ENCODE measurements around the gene VAPB.

Gene VAPB

GRCh38 chr20:58378704-58379103 is 10.3 kb upstream of the VAPB start:
- no peak for DNase-seq (ENCODE audit: low read depth)

DNA sequence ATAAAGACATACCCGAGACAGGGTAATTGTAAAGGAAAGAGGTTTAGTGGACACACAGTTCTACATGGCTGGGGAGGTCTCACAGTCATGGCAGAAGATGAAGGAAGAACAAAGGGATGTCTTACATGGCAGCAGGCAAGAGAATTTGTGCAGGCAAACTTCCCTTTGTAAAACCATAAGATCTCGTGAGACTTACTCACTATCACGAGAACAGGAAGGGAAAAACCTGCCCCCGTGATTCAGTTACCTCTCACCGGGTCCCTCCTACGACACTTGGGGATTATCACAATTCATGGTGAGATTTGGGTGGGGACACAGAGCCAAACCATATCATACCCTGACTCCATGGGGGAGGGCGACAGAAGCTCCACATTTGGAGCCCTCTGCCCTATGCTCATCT is 7.4 kb upstream of the VAPB start:
- DNase-seq (ENCODE audit: low read depth), result no peak

- DNase-seq (ENCODE audit: low read depth), result no peak
Measured at GRCh38 chr20:58382096-58382495, 6.9 kb upstream of the VAPB start.

DNA sequence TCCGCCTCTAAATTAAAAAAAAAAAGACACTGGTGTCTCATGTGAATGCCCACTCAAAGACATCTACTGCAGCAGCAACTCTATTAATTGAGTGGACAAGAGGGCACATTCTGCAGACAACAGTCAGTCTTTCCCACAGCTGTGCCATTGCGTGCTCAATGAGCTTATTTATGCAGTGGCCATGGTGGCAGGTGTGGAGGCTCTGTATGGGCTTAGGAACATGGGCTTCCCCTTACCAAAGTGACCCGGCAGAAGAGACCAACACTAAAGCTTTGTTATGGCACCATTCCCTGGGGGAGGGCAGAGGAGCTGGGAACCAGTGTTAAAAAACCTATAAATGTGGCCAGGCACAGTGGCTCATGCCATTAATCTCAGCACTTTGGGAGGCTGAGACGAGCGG is 4.2 kb upstream of the VAPB start:
- no peak for DNase-seq (ENCODE audit: low read depth)

DNA sequence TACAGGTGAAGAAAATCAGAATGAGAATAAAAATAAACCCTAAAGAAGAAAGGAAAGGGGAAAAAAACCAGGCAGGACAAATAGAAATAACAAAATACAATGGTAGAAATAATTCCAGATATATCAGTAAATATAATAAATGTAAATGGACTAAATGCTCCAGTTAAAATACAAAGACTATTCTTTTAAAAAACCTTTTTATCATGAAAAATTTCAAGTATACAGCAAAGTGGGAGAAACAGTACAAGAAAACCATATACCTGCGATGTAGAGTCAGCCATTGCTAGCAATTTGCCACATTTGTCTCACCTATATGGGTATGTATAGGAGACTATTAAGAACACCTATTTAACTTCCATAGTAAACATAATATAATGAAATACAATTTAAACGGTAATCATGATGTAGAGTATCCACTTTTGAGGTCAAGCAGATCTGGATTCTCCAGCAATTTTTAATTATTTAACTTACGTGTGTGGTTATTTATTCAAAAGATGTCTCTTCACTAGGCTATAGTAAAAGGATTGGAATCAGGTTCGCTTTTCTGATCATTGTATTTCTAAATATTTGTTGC is 914 bp upstream of the VAPB start:
- no peak for DNase-seq (ENCODE audit: low read depth)

- DNase-seq (ENCODE audit: low read depth), result peak; percentile 43
Measured at GRCh38 chr20:58389324-58389967, 417 bp downstream of the VAPB start.

- no peak for DNase-seq (ENCODE audit: low read depth)
Measured at GRCh38 chr20:58389968-58390658, 1.1 kb downstream of the VAPB start.

DNA sequence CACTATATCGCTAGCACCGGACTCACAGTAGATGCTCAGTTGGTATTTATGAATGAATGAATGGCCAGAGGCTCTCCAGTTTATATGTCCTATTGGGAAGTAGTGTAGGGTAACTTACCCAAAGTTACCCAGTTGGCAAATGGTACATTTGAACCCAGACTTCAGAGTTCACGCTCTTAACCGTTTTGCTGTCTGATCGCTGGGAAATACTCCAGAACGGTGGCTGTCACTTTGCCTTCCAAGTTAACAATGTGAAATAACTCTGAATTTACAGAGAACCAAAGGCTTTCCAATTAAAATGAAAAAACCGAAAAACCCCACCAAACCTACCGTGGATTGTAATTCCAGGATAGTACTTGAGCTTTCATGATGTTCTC is 1.6 kb downstream of the VAPB start:
- DNase-seq (ENCODE audit: low read depth), result no peak

DNA sequence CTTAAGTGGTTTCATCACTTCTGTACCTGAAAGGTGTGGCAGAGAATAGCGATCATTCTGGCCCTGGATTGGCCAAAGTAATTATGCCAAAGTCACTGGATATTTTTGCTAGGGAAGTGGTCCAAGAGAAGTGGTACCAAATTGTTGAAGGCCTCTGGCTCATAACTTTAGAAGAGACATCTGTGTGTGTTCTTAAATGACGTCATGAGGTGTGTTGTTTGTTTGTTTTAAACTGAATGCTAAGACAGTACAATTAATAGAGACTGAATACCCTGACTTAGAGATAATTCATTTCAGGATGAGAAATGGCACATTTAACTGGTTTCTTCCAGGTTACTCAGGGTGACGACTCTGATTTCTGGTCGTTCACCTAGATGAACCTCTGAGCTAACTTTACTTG is 3.3 kb downstream of the VAPB start:
- DNase-seq (ENCODE audit: low read depth), result no peak

DNA sequence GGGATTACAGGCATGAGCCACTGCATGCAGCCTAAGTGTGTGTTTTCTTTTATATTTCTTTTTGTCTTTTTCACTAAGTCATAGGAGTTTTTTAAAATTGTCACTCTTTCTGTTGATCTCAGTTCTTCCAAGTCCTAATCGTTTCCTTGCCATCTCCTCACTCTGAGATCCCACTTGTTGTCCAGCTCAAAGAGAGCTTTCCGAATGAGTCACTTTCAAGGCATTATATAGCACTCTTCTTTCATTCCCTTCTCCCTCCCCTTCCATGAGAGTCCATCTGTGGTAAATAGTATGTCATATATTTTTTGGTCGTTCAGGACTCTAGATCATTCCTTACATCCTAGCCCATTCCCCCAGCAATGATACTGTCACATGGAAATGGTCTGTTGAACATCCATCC is 4.3 kb downstream of the VAPB start:
- DNase-seq (ENCODE audit: low read depth), result peak; percentile 45

- DNase-seq (ENCODE audit: low read depth), result no peak
Measured at GRCh38 chr20:58394801-58395200, 5.8 kb downstream of the VAPB start.

DNA sequence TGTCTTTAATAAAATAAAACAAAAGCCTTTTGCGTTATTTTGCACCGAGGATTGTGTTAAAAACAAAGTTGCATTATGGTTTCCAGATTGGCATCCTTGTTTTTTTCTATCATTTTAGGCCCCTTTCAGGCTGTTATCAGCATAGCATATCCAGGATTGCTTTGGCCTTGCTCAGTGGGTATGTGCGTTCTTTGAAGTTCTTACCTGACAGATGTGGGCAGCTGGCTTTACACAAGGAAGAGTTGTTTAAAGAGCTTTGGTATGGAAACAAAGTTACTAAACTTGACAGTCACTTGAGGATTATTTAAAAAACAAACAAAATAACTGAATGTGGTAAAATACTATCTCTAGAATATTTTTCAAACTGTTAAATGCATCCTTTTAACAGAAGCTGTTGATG is 6.6 kb downstream of the VAPB start:
- no peak for DNase-seq (ENCODE audit: low read depth)

- no peak for DNase-seq (ENCODE audit: low read depth)
Measured at GRCh38 chr20:58397429-58397828, 8.4 kb downstream of the VAPB start.

- DNase-seq (ENCODE audit: low read depth), result no peak
Measured at GRCh38 chr20:58398254-58398653, 9.2 kb downstream of the VAPB start.

GRCh38 chr20:58399926-58400325 is 10.9 kb downstream of the VAPB start:
- DNase-seq (ENCODE audit: low read depth), result no peak

GRCh38 chr20:58401162-58401561 is 12.1 kb downstream of the VAPB start:
- peak; percentile 40 for DNase-seq (ENCODE audit: low read depth)

DNA sequence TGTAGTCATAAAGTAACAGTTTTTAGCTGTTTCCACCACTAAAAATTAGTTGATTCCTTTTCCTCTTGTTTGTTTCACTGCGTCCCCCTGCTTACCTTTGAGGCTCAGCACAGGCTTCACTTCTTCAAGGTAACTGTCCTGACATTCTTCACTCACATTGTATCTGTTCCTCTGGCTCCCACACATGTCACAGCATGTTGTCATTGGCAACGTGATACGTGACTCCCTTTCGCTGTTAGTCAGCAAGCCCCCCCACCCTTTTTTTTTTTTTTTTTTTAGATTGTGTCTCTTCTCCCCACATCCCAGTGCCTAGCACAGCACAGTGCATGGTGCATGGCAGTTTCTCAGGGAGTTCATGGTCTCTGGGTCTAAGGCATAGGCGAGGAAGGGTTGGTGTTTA is 13.3 kb downstream of the VAPB start:
- no peak for DNase-seq (ENCODE audit: low read depth)

DNA sequence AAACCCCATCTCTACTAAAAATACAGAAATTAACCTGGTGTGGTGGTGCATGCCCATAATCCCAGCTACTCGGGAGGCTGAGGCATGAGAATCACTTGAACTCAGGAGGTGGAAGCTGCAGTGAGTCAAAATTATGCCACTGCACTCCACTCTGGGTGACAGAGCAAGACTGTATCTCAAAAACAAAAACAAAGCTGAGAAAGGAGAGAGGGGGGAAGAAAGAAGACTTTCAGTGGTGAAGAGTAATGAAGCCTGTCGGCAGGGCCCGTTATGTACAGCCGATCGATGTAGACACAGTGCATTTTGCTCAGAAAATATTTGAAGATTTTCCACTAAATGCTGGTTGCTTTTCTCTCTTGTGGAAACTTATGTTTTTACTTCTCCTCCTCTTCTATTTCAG is 13.8 kb downstream of the VAPB start:
- no peak for DNase-seq (ENCODE audit: low read depth)

GRCh38 chr20:58403272-58403671 is 14.2 kb downstream of the VAPB start:
- DNase-seq (ENCODE audit: low read depth), result no peak

- DNase-seq (ENCODE audit: low read depth), result no peak
Measured at GRCh38 chr20:58405504-58406291, 16.7 kb downstream of the VAPB start.

- peak; percentile 30 for DNase-seq (ENCODE audit: low read depth)
Measured at GRCh38 chr20:58406422-58407001, 17.5 kb downstream of the VAPB start.

- DNase-seq (ENCODE audit: low read depth), result peak; percentile 50
Measured at GRCh38 chr20:58407201-58407873, 18.3 kb downstream of the VAPB start.
